Mesenchymal stem cell (in vitro differentiated cells and primary cell): ENCODE measurements around the gene GABRD.

Experiments
- DNase-seq: peaks from one replicate; pipeline ENCODE4 v3.0.0-alpha.2; 2013
- H2AFZ ChIP-seq: one replicate; pipeline ENCODE4 v1.6.1; 2013; ENCODE audit warnings: low read depth, mild to moderate bottlenecking, control low read depth, inconsistent platforms, low read length, moderate library complexity
- H2AK5ac ChIP-seq: 2 replicates; pipeline ENCODE4 v1.6.1; 2013; ENCODE audit warnings: low read length, moderate library complexity, mild to moderate bottlenecking, inconsistent platforms; ENCODE audit not compliant: severe bottlenecking
- H2BK120ac ChIP-seq: one replicate; pipeline ENCODE4 v1.6.1; 2013; ENCODE audit warnings: low read depth, mild to moderate bottlenecking, inconsistent platforms, low read length, moderate library complexity
- H2BK12ac ChIP-seq, 2 experiments: one replicate each; pipeline ENCODE4 v1.6.1; 2013; ENCODE audit warnings: inconsistent platforms in 2 of 2, low read length in 2 of 2, mild to moderate bottlenecking in 2 of 2, moderate library complexity in 2 of 2, control low read depth in 1 of 2
- H2BK15ac ChIP-seq: one replicate; pipeline ENCODE4 v1.6.1; 2013; ENCODE audit warnings: mild to moderate bottlenecking, low read depth, inconsistent platforms; ENCODE audit not compliant: poor library complexity, severe bottlenecking
- H2BK5ac ChIP-seq: 2 replicates; pipeline ENCODE4 v1.6.1; 2013; ENCODE audit warnings: low read depth, mild to moderate bottlenecking, low read length, control low read depth, inconsistent platforms; ENCODE audit not compliant: poor library complexity, severe bottlenecking
- H3K14ac ChIP-seq, 2 experiments: one replicate each; pipeline ENCODE4 v1.6.1; 2013; ENCODE audit warnings: inconsistent platforms in 2 of 2, low read length in 2 of 2, control low read depth in 1 of 2, mild to moderate bottlenecking in 1 of 2, moderate library complexity in 1 of 2
- H3K18ac ChIP-seq, 2 experiments: one replicate each; pipeline ENCODE4 v1.6.1; 2013; ENCODE audit warnings: inconsistent platforms in 2 of 2, low read length in 2 of 2, control low read depth in 1 of 2, low read depth in 1 of 2, mild to moderate bottlenecking in 1 of 2
- H3K23ac ChIP-seq, 2 experiments: one replicate each; pipeline ENCODE4 v1.6.1; 2013; ENCODE audit warnings: inconsistent platforms in 2 of 2, low read length in 2 of 2, mild to moderate bottlenecking in 2 of 2, moderate library complexity in 2 of 2, control low read depth in 1 of 2
- H3K27ac ChIP-seq: 2 replicates; pipeline ENCODE4 v1.5.1; 2013; ENCODE audit warnings: mild to moderate bottlenecking, moderate library complexity, low read length, control low read depth, inconsistent platforms; ENCODE audit not compliant: poor library complexity, severe bottlenecking
- H3K27me3 ChIP-seq, 2 experiments: 2 replicates each; pipeline versions ENCODE4 v1.6.1 to v1.7.0; 2013; ENCODE audit warnings: low read length in 2 of 2, mild to moderate bottlenecking in 2 of 2, moderate library complexity in 2 of 2, control low read depth in 1 of 2, inconsistent platforms in 1 of 2; ENCODE audit not compliant: control insufficient read depth in 1 of 2, insufficient read depth in 1 of 2
- H3K36me3 ChIP-seq, 2 experiments: 2 replicates each; pipeline versions ENCODE4 v1.6.1 to v1.7.0; 2013; ENCODE audit warnings: low read length in 2 of 2, control low read depth in 1 of 2, inconsistent platforms in 1 of 2, low read depth in 1 of 2, mild to moderate bottlenecking in 1 of 2; ENCODE audit not compliant: insufficient read depth in 2 of 2, control insufficient read depth in 1 of 2
- H3K4ac ChIP-seq, 2 experiments: one replicate each; pipeline ENCODE4 v1.6.1; 2013; ENCODE audit warnings: inconsistent platforms in 2 of 2, low read length in 2 of 2, mild to moderate bottlenecking in 2 of 2, moderate library complexity in 2 of 2, control low read depth in 1 of 2, low read depth in 1 of 2
- H3K4me1 ChIP-seq: 2 replicates; pipeline ENCODE4 v1.6.1; 2013; ENCODE audit warnings: low read depth, low read length, control low read depth; ENCODE audit not compliant: control insufficient read depth, insufficient read depth
- H3K4me2 ChIP-seq: 2 replicates; pipeline ENCODE4 v1.6.1; 2013; ENCODE audit warnings: low read length, mild to moderate bottlenecking, inconsistent platforms; ENCODE audit not compliant: poor library complexity, severe bottlenecking
- H3K4me3 ChIP-seq, 2 experiments: 2 replicates each; pipeline versions ENCODE4 v1.5.1 to v1.7.0; 2013; ENCODE audit warnings: low read length in 2 of 2, mild to moderate bottlenecking in 2 of 2, control low read depth in 1 of 2, low read depth in 1 of 2; ENCODE audit not compliant: insufficient read depth in 1 of 2
- H3K79me1 ChIP-seq: replicated peaks from 2 replicates; pipeline ENCODE4 v1.6.1; 2013; ENCODE audit warnings: mild to moderate bottlenecking, control low read depth, low read length, inconsistent platforms; ENCODE audit not compliant: poor library complexity, severe bottlenecking
- H3K9ac ChIP-seq: 2 replicates; pipeline ENCODE4 v1.7.0; 2013; ENCODE audit warnings: mild to moderate bottlenecking, low read length, moderate library complexity
- H3K9me3 ChIP-seq: 2 replicates; pipeline ENCODE4 v1.7.0; 2013; ENCODE audit warnings: mild to moderate bottlenecking, low read length; ENCODE audit not compliant: control insufficient read depth
- H4K8ac ChIP-seq: one replicate; pipeline ENCODE4 v1.6.1; 2013; ENCODE audit warnings: inconsistent platforms, mild to moderate bottlenecking, low read length, moderate library complexity
- H4K91ac ChIP-seq: one replicate; pipeline ENCODE4 v1.6.1; 2013; ENCODE audit warnings: mild to moderate bottlenecking, low read length, inconsistent platforms
- WGBS: methylation state at CpG from one replicate; pipeline ENCODE4 v1.1.7; 2013; ENCODE audit warnings: mixed read lengths; 5-methylcytosine and 5-hydroxymethylcytosine counted together

Gene GABRD

GRCh38 chr1:2033165-2033564, 14.0 kb downstream of the GABRD start:
- Histone ChIP-seq H3K9ac (no peak overlapping the region), H3K23ac (no peak overlapping the region), H2AK5ac (no peak overlapping the region), H4K8ac (no peak overlapping the region), H2BK120ac (no peak overlapping the region), H3K18ac (no peak overlapping the region), H3K4me2 (no peak overlapping the region), H3K4ac (no peak overlapping the region), H3K14ac (no peak overlapping the region), H2BK12ac (no peak overlapping the region), H2AFZ (no peak overlapping the region), H4K91ac (no peak overlapping the region), H3K79me1 (no peaks in the 10 kb centered on the region), H3K27ac (no peak overlapping the region), H3K27me3 (peaks cover 38 to 50% of the 10 kb centered on the region in 2 experiments), H2BK15ac (no peak overlapping the region), H2BK5ac (no peak overlapping the region), H3K36me3 (no peaks in the 10 kb centered on the region), H3K9me3 (peaks cover 2% of the 10 kb centered on the region), H3K4me1 (no peaks in the 10 kb centered on the region), H3K4me3 (no peak overlapping the region)
- 82% methylated on average over 12 of the region's 13 CpGs for whole genome bisulfite sequencing
- no peak for DNase-seq

GRCh38 chr1:2036287-2036686, 17.1 kb downstream of the GABRD start:
- Histone ChIP-seq H3K36me3 (no peaks in the 10 kb centered on the region), H3K9ac (no peak overlapping the region), H2AFZ (no peak overlapping the region), H2BK5ac (no peak overlapping the region), H4K91ac (no peak overlapping the region), H4K8ac (no peak overlapping the region), H3K27me3 (peaks cover 53% of the 10 kb centered on the region in 2 experiments), H3K4me2 (no peak overlapping the region), H3K23ac (no peak overlapping the region), H2AK5ac (no peak overlapping the region), H2BK12ac (no peak overlapping the region), H3K27ac (no peak overlapping the region), H3K79me1 (no peaks in the 10 kb centered on the region), H2BK15ac (no peak overlapping the region), H3K9me3 (peaks cover 6% of the 10 kb centered on the region), H2BK120ac (no peak overlapping the region), H3K4ac (no peak overlapping the region), H3K14ac (no peak overlapping the region), H3K4me3 (no peak overlapping the region), H3K4me1 (no peaks in the 10 kb centered on the region), H3K18ac (no peak overlapping the region)
- 85% methylated on average over 15 of the region's 15 CpGs for WGBS
- DNase-seq: no peak

GRCh38 chr1:2037314-2037979, 18.3 kb downstream of the GABRD start:
- Histone ChIP-seq H4K8ac (no peak overlapping the region), H3K4ac (no peak overlapping the region), H2BK120ac (no peak overlapping the region), H3K23ac (no peak overlapping the region), H2BK5ac (no peak overlapping the region), H3K14ac (no peak overlapping the region), H3K9me3 (peaks cover 6% of the 10 kb centered on the region), H2AK5ac (no peak overlapping the region), H3K27me3 (peaks cover 50 to 60% of the 10 kb centered on the region in 2 experiments), H3K4me3 (no peak overlapping the region), H2BK15ac (no peak overlapping the region), H3K4me1 (no peaks in the 10 kb centered on the region), H2BK12ac (no peak overlapping the region), H3K36me3 (no peaks in the 10 kb centered on the region), H3K79me1 (no peaks in the 10 kb centered on the region), H3K4me2 (no peak overlapping the region), H3K9ac (no peak overlapping the region), H4K91ac (no peak overlapping the region), H3K18ac (no peak overlapping the region), H3K27ac (no peak overlapping the region), H2AFZ (no peak overlapping the region)
- whole genome bisulfite sequencing: 74% methylated on average over 18 of the region's 18 CpGs
- DNase-seq: no peak

- H3K4me1 ChIP-seq: no peaks in the 10 kb centered on the region
- H2BK120ac ChIP-seq: no peak overlapping the region
- DNase-seq: no peak
- no peak overlapping the region for H2BK15ac ChIP-seq
- no peak overlapping the region for H3K4ac ChIP-seq
- H3K18ac ChIP-seq: no peak overlapping the region
- H3K27ac ChIP-seq: no peak overlapping the region
- H4K8ac ChIP-seq: no peak overlapping the region
- no peak overlapping the region for H3K4me3 ChIP-seq
- H3K9ac ChIP-seq: no peak overlapping the region
- no peak overlapping the region for H2BK5ac ChIP-seq
- H2BK12ac ChIP-seq: no peak overlapping the region
- H3K23ac ChIP-seq: no peak overlapping the region
- no peaks in the 10 kb centered on the region for H3K79me1 ChIP-seq
- no peak overlapping the region for H3K14ac ChIP-seq
- no peak overlapping the region for H2AK5ac ChIP-seq
- H3K9me3 ChIP-seq: peaks cover 6% of the 10 kb centered on the region
- H4K91ac ChIP-seq: no peak overlapping the region
- no peaks in the 10 kb centered on the region for H3K36me3 ChIP-seq
- H3K4me2 ChIP-seq: no peak overlapping the region
- no peak overlapping the region for H2AFZ ChIP-seq
- 85% methylated on average over 8 of the region's 8 CpGs for WGBS
- H3K27me3 ChIP-seq: peaks cover 42 to 59% of the 10 kb centered on the region in 2 experiments
These were observed 19.1 kb downstream of the GABRD start for GRCh38 chr1:2038229-2038628.
